Vagina (tissue), 2 donors: ENCODE results near the gene CD96.

Experiments used
- POLR2A ChIP-seq, 2 donors: fragments of 450-650 bp; IDR thresholded peaks; one replicate each; pipeline ENCODE4 v1.6.1; 2017; ENCODE audit warnings: antibody characterized with exemption in 2 of 2, mild to moderate bottlenecking in 2 of 2, moderate library complexity in 2 of 2
- POLR2AphosphoS5 ChIP-seq, 2 donors: sonication (generic); formaldehyde crosslinking; IDR thresholded peaks; one replicate each; pipeline ENCODE4 v1.9.0; 2017; ENCODE audit warnings: antibody characterized with exemption in 2 of 2, mild to moderate bottlenecking in 2 of 2, low read depth in 1 of 2; ENCODE audit not compliant: insufficient read depth in 1 of 2
- TF ChIP-seq, protein P1 (sequence below), 3 experiments: fragments of 450-650 bp in 2 of 3; fragments of 200-600 bp in 1 of 3; sonication (generic) in 1 of 3; IDR thresholded peaks; one replicate each; pipeline ENCODE4 v1.5.1; 2017 to 2019; ENCODE audit warnings: antibody characterized with exemption in 3 of 3, mild to moderate bottlenecking in 2 of 3, moderate library complexity in 2 of 3

- TF ChIP-seq, protein P1, sequence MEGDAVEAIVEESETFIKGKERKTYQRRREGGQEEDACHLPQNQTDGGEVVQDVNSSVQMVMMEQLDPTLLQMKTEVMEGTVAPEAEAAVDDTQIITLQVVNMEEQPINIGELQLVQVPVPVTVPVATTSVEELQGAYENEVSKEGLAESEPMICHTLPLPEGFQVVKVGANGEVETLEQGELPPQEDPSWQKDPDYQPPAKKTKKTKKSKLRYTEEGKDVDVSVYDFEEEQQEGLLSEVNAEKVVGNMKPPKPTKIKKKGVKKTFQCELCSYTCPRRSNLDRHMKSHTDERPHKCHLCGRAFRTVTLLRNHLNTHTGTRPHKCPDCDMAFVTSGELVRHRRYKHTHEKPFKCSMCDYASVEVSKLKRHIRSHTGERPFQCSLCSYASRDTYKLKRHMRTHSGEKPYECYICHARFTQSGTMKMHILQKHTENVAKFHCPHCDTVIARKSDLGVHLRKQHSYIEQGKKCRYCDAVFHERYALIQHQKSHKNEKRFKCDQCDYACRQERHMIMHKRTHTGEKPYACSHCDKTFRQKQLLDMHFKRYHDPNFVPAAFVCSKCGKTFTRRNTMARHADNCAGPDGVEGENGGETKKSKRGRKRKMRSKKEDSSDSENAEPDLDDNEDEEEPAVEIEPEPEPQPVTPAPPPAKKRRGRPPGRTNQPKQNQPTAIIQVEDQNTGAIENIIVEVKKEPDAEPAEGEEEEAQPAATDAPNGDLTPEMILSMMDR (IDR thresholded peaks at IDR 0.05): no peak
- TF ChIP-seq POLR2AphosphoS5 (IDR thresholded peaks at IDR 0.05; ENCODE audit: insufficient read depth in 1 of 2, low read depth in 1 of 2) (no peak), POLR2A (IDR thresholded peaks at IDR 0.05) (no peak)
These were observed 50.9 kb downstream of the CD96 start for GRCh38 chr3:111592936-111593335.
